ENCODE measurements around the gene THTPA.
"Not testable (repeated sequence)": the region's sequence is repeated elsewhere in the genome, so short reads cannot be mapped to it uniquely, and the experiment has no call there.

Gene THTPA

GRCh38 chr14:23535943-23536342, 20.1 kb upstream of the THTPA start:
- WGBS (ENCODE audit: insufficient coverage, insufficient read length) = no CpG with 5 or more reads among the region's 4 CpGs
- no peak for DNase-seq (ENCODE audit: low read depth, low spot score)

GRCh38 chr14:23536494-23536893, 19.6 kb upstream of the THTPA start:
- WGBS (ENCODE audit: insufficient coverage, insufficient read length) = no CpG with 5 or more reads among the region's 2 CpGs
- Histone ChIP-seq H3K4me3 (ENCODE audit: low read length) (no peak overlapping the region), H3K4me1 (ENCODE audit: control insufficient read depth, insufficient read depth, low read length) (peaks cover 2% of the 10 kb centered on the region), H3K27ac (ENCODE audit: low read length) (no peak overlapping the region), H3K9me3 (ENCODE audit: control insufficient read depth, insufficient read depth, low read length) (no peaks in the 10 kb centered on the region), H3K36me3 (ENCODE audit: control insufficient read depth, insufficient read depth, low read length) (peaks cover 19% of the 10 kb centered on the region), H3K27me3 (ENCODE audit: control insufficient read depth, insufficient read depth, low read length) (no peaks in the 10 kb centered on the region)
- DNase-seq (ENCODE audit: low read depth, low spot score) = no peak

More at GRCh38 chr14:23535943-23536342, 20.1 kb upstream of the THTPA start:
- H3K36me3 ChIP-seq (ENCODE audit: control insufficient read depth, insufficient read depth, low read length) = peaks cover 21% of the 10 kb centered on the region
- H3K4me3 ChIP-seq (ENCODE audit: low read length) = no peak overlapping the region
- no peaks in the 10 kb centered on the region for H3K27me3 ChIP-seq (ENCODE audit: control insufficient read depth, insufficient read depth, low read length)
- H3K27ac ChIP-seq (ENCODE audit: low read length) = no peak overlapping the region
- H3K4me1 ChIP-seq (ENCODE audit: control insufficient read depth, insufficient read depth, low read length) = peaks cover 2% of the 10 kb centered on the region
- no peaks in the 10 kb centered on the region for H3K9me3 ChIP-seq (ENCODE audit: control insufficient read depth, insufficient read depth, low read length)

GRCh38 chr14:23536906-23537305, 19.2 kb upstream of the THTPA start:
- not testable (repeated sequence) for H3K9me3 ChIP-seq (ENCODE audit: control insufficient read depth, insufficient read depth, low read length); H3K27me3 ChIP-seq (ENCODE audit: control insufficient read depth, insufficient read depth, low read length); H3K4me1 ChIP-seq (ENCODE audit: control insufficient read depth, insufficient read depth, low read length); H3K4me3 ChIP-seq (ENCODE audit: low read length); DNase-seq (ENCODE audit: low read depth, low spot score); H3K27ac ChIP-seq (ENCODE audit: low read length)
- peaks cover 18% of the 10 kb centered on the region for H3K36me3 ChIP-seq (ENCODE audit: control insufficient read depth, insufficient read depth, low read length)
- WGBS (ENCODE audit: insufficient coverage, insufficient read length) = no CpG with 5 or more reads among the region's 6 CpGs

GRCh38 chr14:23537351-23538049, 18.6 kb upstream of the THTPA start:
- H3K9me3 ChIP-seq (ENCODE audit: control insufficient read depth, insufficient read depth, low read length) = no peaks in the 10 kb centered on the region
- no peak for DNase-seq (ENCODE audit: low read depth, low spot score)
- peaks cover 14% of the 10 kb centered on the region for H3K36me3 ChIP-seq (ENCODE audit: control insufficient read depth, insufficient read depth, low read length)
- H3K27ac ChIP-seq (ENCODE audit: low read length) = peak overlapping the region; percentile 97
- H3K4me1 ChIP-seq (ENCODE audit: control insufficient read depth, insufficient read depth, low read length) = peaks cover 3% of the 10 kb centered on the region; the same call in 1 of the 2 replicates
- H3K27me3 ChIP-seq (ENCODE audit: control insufficient read depth, insufficient read depth, low read length) = no peaks in the 10 kb centered on the region
- H3K4me3 ChIP-seq (ENCODE audit: low read length) = peak overlapping the region; percentile 36; the same call in 1 of the 2 replicates
- no CpG with 5 or more reads among the region's 13 CpGs for WGBS (ENCODE audit: insufficient coverage, insufficient read length)

- Histone ChIP-seq H3K4me1 (ENCODE audit: control insufficient read depth, insufficient read depth, low read length) (peaks cover 3% of the 10 kb centered on the region; the same call in 1 of the 2 replicates), H3K27me3 (ENCODE audit: control insufficient read depth, insufficient read depth, low read length) (no peaks in the 10 kb centered on the region), H3K4me3 (ENCODE audit: low read length) (peak overlapping the region; percentile 36; the same call in 1 of the 2 replicates), H3K9me3 (ENCODE audit: control insufficient read depth, insufficient read depth, low read length) (no peaks in the 10 kb centered on the region), H3K36me3 (ENCODE audit: control insufficient read depth, insufficient read depth, low read length) (peaks cover 10% of the 10 kb centered on the region), H3K27ac (ENCODE audit: low read length) (peak overlapping the region; percentile 97)
- WGBS (ENCODE audit: insufficient coverage, insufficient read length) = no CpG with 5 or more reads among the region's 10 CpGs
- DNase-seq (ENCODE audit: low read depth, low spot score) = no peak
Measured at GRCh38 chr14:23538050-23538718, 17.9 kb upstream of the THTPA start.

GRCh38 chr14:23538785-23539184, 17.3 kb upstream of the THTPA start:
- Histone ChIP-seq H3K36me3 (ENCODE audit: control insufficient read depth, insufficient read depth, low read length) (peaks cover 7% of the 10 kb centered on the region), H3K27me3 (ENCODE audit: control insufficient read depth, insufficient read depth, low read length) (no peaks in the 10 kb centered on the region), H3K27ac (ENCODE audit: low read length) (peak overlapping the region; percentile 88), H3K4me1 (ENCODE audit: control insufficient read depth, insufficient read depth, low read length) (peaks cover 5% of the 10 kb centered on the region), H3K9me3 (ENCODE audit: control insufficient read depth, insufficient read depth, low read length) (no peaks in the 10 kb centered on the region), H3K4me3 (ENCODE audit: low read length) (peak overlapping the region; percentile 23; the same call in 1 of the 2 replicates)
- no peak for DNase-seq (ENCODE audit: low read depth, low spot score)
- WGBS (ENCODE audit: insufficient coverage, insufficient read length) = no CpG with 5 or more reads among the region's 7 CpGs

- no peaks in the 10 kb centered on the region for H3K27me3 ChIP-seq (ENCODE audit: control insufficient read depth, insufficient read depth, low read length)
- H3K9me3 ChIP-seq (ENCODE audit: control insufficient read depth, insufficient read depth, low read length) = no peaks in the 10 kb centered on the region
- DNase-seq (ENCODE audit: low read depth, low spot score) = no peak
- peaks cover 5% of the 10 kb centered on the region for H3K4me1 ChIP-seq (ENCODE audit: control insufficient read depth, insufficient read depth, low read length)
- no peak overlapping the region for H3K4me3 ChIP-seq (ENCODE audit: low read length)
- H3K36me3 ChIP-seq (ENCODE audit: control insufficient read depth, insufficient read depth, low read length) = 0 out of 2 replicates have a peak, but pooled peaks cover 3% of the 10 kb centered on the region
- WGBS (ENCODE audit: insufficient coverage, insufficient read length) = no CpG with 5 or more reads among the region's 10 CpGs
- H3K27ac ChIP-seq (ENCODE audit: low read length) = peak overlapping the region; percentile 88
Measured at GRCh38 chr14:23539248-23540140, 16.6 kb upstream of the THTPA start.

- no peak overlapping the region for H3K4me3 ChIP-seq (ENCODE audit: low read length)
- no peaks in the 10 kb centered on the region for H3K27me3 ChIP-seq (ENCODE audit: control insufficient read depth, insufficient read depth, low read length)
- DNase-seq (ENCODE audit: low read depth, low spot score) = no peak
- H3K27ac ChIP-seq (ENCODE audit: low read length) = no peak overlapping the region
- H3K36me3 ChIP-seq (ENCODE audit: control insufficient read depth, insufficient read depth, low read length) = 0 out of 2 replicates have a peak, but pooled peaks cover 3% of the 10 kb centered on the region
- H3K4me1 ChIP-seq (ENCODE audit: control insufficient read depth, insufficient read depth, low read length) = peaks cover 5% of the 10 kb centered on the region
- no CpG with 5 or more reads among the region's 4 CpGs for WGBS (ENCODE audit: insufficient coverage, insufficient read length)
- no peaks in the 10 kb centered on the region for H3K9me3 ChIP-seq (ENCODE audit: control insufficient read depth, insufficient read depth, low read length)
Measured at GRCh38 chr14:23540141-23540469, 16.0 kb upstream of the THTPA start.

GRCh38 chr14:23542261-23542660, 13.8 kb upstream of the THTPA start:
- no peaks in the 10 kb centered on the region for H3K9me3 ChIP-seq (ENCODE audit: control insufficient read depth, insufficient read depth, low read length)
- H3K27ac ChIP-seq (ENCODE audit: low read length) = no peak overlapping the region
- H3K4me3 ChIP-seq (ENCODE audit: low read length) = no peak overlapping the region
- H3K36me3 ChIP-seq (ENCODE audit: control insufficient read depth, insufficient read depth, low read length) = 0 out of 2 replicates have a peak, but pooled peaks cover 3% of the 10 kb centered on the region
- WGBS (ENCODE audit: insufficient coverage, insufficient read length) = no CpG with 5 or more reads among the region's 5 CpGs
- DNase-seq (ENCODE audit: low read depth, low spot score) = no peak
- peaks cover 15% of the 10 kb centered on the region for H3K4me1 ChIP-seq (ENCODE audit: control insufficient read depth, insufficient read depth, low read length)
- no peaks in the 10 kb centered on the region for H3K27me3 ChIP-seq (ENCODE audit: control insufficient read depth, insufficient read depth, low read length)

GRCh38 chr14:23543403-23543802, 12.7 kb upstream of the THTPA start:
- H3K9me3 ChIP-seq (ENCODE audit: control insufficient read depth, insufficient read depth, low read length) = no peaks in the 10 kb centered on the region
- no peaks in the 10 kb centered on the region for H3K27me3 ChIP-seq (ENCODE audit: control insufficient read depth, insufficient read depth, low read length)
- peaks cover 22% of the 10 kb centered on the region for H3K4me1 ChIP-seq (ENCODE audit: control insufficient read depth, insufficient read depth, low read length)
- H3K27ac ChIP-seq (ENCODE audit: low read length) = no peak overlapping the region
- no peak for DNase-seq (ENCODE audit: low read depth, low spot score)
- 0 out of 2 replicates have a peak, but pooled peaks cover 3% of the 10 kb centered on the region for H3K36me3 ChIP-seq (ENCODE audit: control insufficient read depth, insufficient read depth, low read length)
- no peak overlapping the region for H3K4me3 ChIP-seq (ENCODE audit: low read length)
- WGBS (ENCODE audit: insufficient coverage, insufficient read length) = no CpG with 5 or more reads among the region's 5 CpGs
